Measurements from ENCODE around the gene GPC6.

GRCh38 chr13:93527748-93528297 lies 301.2 kb downstream of the GPC6 start:
- no peak for TF ChIP-seq ZNF792 (tag by site-specific recombination; IDR thresholded peaks at IDR 0.05)
- no peak for TF ChIP-seq ZNF76 (tag by site-specific recombination; IDR thresholded peaks at IDR 0.05; ENCODE audit: borderline replicate concordance, low read depth)
